ENCODE measurements around the gene ANKLE1.

ANKLE1 gene

GRCh38 chr19:17311455-17312188 is 29.9 kb downstream of the ANKLE1 start:
- Histone ChIP-seq H3K4me1 (ENCODE audit: insufficient read depth, poor library complexity, severe bottlenecking) (peaks cover 9% of the 10 kb centered on the region), H3K36me3 (ENCODE audit: low read depth) (peaks cover 34% of the 10 kb centered on the region), H3K27ac (ENCODE audit: poor library complexity, severe bottlenecking) (peak overlapping the region; percentile 66), H3K9me3 (ENCODE audit: severe bottlenecking) (no peaks in the 10 kb centered on the region), H3K27me3 (ENCODE audit: insufficient read depth, poor library complexity, severe bottlenecking) (no peaks in the 10 kb centered on the region), H3K4me3 (ENCODE audit: severe bottlenecking) (no peak overlapping the region)
- ATAC-seq (ENCODE audit: low read depth) = peak; percentile 46; the same call in 2 of the 3 replicates
- DNase-seq (ENCODE audit: low spot score) = no peak
- TF ChIP-seq, protein P1, sequence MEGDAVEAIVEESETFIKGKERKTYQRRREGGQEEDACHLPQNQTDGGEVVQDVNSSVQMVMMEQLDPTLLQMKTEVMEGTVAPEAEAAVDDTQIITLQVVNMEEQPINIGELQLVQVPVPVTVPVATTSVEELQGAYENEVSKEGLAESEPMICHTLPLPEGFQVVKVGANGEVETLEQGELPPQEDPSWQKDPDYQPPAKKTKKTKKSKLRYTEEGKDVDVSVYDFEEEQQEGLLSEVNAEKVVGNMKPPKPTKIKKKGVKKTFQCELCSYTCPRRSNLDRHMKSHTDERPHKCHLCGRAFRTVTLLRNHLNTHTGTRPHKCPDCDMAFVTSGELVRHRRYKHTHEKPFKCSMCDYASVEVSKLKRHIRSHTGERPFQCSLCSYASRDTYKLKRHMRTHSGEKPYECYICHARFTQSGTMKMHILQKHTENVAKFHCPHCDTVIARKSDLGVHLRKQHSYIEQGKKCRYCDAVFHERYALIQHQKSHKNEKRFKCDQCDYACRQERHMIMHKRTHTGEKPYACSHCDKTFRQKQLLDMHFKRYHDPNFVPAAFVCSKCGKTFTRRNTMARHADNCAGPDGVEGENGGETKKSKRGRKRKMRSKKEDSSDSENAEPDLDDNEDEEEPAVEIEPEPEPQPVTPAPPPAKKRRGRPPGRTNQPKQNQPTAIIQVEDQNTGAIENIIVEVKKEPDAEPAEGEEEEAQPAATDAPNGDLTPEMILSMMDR (IDR thresholded peaks at IDR 0.05; ENCODE audit: poor library complexity, severe bottlenecking) = no peak

DNA sequence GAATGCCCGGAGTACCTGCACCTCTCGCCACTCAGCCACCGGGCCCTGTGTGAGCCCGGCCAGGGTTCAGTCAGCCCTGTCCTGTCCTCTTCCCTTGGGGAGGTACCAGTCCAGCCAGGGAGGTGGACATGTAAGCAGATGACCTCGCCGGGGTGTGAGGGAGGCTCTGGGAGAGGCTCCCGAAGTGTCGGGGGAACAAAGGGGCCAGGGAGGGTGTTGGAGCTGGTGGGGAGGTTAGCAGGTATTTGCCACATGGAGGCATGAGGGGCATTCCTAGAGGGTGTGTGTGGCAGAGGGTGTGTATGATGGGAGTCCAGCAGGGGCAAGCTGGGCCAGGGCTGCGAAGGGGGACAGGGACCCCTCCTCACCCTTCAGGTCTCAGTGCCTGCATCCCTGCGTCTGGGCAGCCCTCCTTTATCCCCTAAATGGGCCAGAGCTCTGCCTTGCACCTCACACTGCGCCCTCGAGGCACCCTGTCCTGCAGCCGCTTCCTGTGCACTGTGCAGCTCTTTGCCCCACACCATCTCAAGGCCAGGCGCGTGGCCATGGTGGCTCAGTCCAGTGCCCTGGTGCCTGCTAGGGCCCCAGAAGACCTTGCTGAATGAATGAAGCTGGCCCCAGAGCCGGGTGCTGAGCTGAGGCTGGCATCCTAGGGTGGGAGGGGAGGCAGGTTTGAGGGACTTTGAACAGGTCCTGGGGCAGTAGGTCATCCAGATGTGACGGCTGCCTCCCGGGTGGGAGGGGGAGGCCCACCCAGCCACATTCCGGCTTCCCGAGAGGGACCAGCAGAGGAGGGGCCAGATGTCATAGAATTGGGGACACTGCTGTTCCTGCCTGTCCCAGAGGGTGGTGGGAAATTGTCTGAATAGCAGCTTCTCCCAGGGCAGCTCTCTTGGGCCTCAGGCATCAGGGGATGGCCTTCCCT is 30.8 kb downstream of the ANKLE1 start:
- no peaks in the 10 kb centered on the region for H3K27me3 ChIP-seq (ENCODE audit: insufficient read depth, poor library complexity, severe bottlenecking)
- H3K9me3 ChIP-seq (ENCODE audit: severe bottlenecking) = no peaks in the 10 kb centered on the region
- TF ChIP-seq, protein P1 (IDR thresholded peaks at IDR 0.05; ENCODE audit: poor library complexity, severe bottlenecking) = no peak
- peaks cover 39% of the 10 kb centered on the region for H3K36me3 ChIP-seq (ENCODE audit: low read depth)
- no peak for DNase-seq (ENCODE audit: low spot score)
- H3K4me1 ChIP-seq (ENCODE audit: insufficient read depth, poor library complexity, severe bottlenecking) = peaks cover 13% of the 10 kb centered on the region
- no peak for ATAC-seq (ENCODE audit: low read depth)
- no peak overlapping the region for H3K4me3 ChIP-seq (ENCODE audit: severe bottlenecking)
- H3K27ac ChIP-seq (ENCODE audit: poor library complexity, severe bottlenecking) = peak overlapping the region; percentile 66

- Histone ChIP-seq H3K27ac (ENCODE audit: poor library complexity, severe bottlenecking) (no peak overlapping the region), H3K4me1 (ENCODE audit: insufficient read depth, poor library complexity, severe bottlenecking) (peaks cover 18% of the 10 kb centered on the region), H3K9me3 (ENCODE audit: severe bottlenecking) (no peaks in the 10 kb centered on the region), H3K4me3 (ENCODE audit: severe bottlenecking) (no peak overlapping the region), H3K27me3 (ENCODE audit: insufficient read depth, poor library complexity, severe bottlenecking) (no peaks in the 10 kb centered on the region), H3K36me3 (ENCODE audit: low read depth) (peaks cover 53% of the 10 kb centered on the region)
- no peak for ATAC-seq (ENCODE audit: low read depth)
- no peak for DNase-seq (ENCODE audit: low spot score)
- TF ChIP-seq, protein P1 (IDR thresholded peaks at IDR 0.05; ENCODE audit: poor library complexity, severe bottlenecking) = no peak
Measured at GRCh38 chr19:17314007-17314593, 32.4 kb downstream of the ANKLE1 start.

GRCh38 chr19:17318966-17319365 is 37.3 kb downstream of the ANKLE1 start:
- Histone ChIP-seq H3K4me1 (ENCODE audit: insufficient read depth, poor library complexity, severe bottlenecking) (peaks cover 9% of the 10 kb centered on the region), H3K36me3 (ENCODE audit: low read depth) (peaks cover 61% of the 10 kb centered on the region), H3K9me3 (ENCODE audit: severe bottlenecking) (no peaks in the 10 kb centered on the region), H3K27ac (ENCODE audit: poor library complexity, severe bottlenecking) (no peak overlapping the region), H3K27me3 (ENCODE audit: insufficient read depth, poor library complexity, severe bottlenecking) (no peaks in the 10 kb centered on the region), H3K4me3 (ENCODE audit: severe bottlenecking) (no peak overlapping the region)
- TF ChIP-seq, protein P1 (IDR thresholded peaks at IDR 0.05; ENCODE audit: poor library complexity, severe bottlenecking) = no peak
- ATAC-seq (ENCODE audit: low read depth) (no peak), DNase-seq (ENCODE audit: low spot score) (no peak)
